Stimulated activated CD4-positive, alpha-beta T cell treated with anti-CD3 and anti-CD28 coated beads, TNF-alpha, amount 100 ng/mL, for 24 hours (primary cell): Measurements from ENCODE around the gene COL24A1.
"Not testable (repeated sequence)": the region's sequence is repeated elsewhere in the genome, so short reads cannot be mapped to it uniquely, and the experiment has no call there.

Experiments used
- DNase-seq, 3 experiments: peaks; one replicate each; pipeline ENCODE4 v3.0.0-alpha.2; 2020; ENCODE audit warnings: low read depth in 3 of 3

Gene COL24A1

GRCh38 chr1:86152887-86153286 lies 3.7 kb downstream of the COL24A1 start:
- DNase-seq, result no peak

DNA sequence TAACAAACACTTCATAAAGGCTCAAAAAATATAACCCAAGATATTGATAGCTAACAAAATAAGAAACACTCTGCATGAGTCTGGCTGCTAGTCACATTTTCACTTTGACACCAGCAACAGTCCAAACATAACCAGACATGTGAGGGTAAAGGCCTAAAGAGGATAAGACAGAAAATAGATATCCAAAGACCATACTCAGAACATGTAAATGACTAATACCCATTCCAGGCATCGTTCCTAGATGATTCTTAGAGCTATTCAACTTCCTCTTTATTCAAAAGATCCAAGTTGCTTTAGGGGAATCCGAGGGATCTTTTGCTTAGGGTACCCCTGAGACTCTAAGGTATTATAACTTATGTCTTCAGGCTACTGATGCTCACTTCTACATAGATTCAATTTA lies 5.1 kb downstream of the COL24A1 start:
- no peak for DNase-seq

GRCh38 chr1:86150553-86151055 lies 6.0 kb downstream of the COL24A1 start:
- no peak for DNase-seq

GRCh38 chr1:86149591-86149990 lies 7.0 kb downstream of the COL24A1 start:
- no peak for DNase-seq

- DNase-seq, result no peak
Observed at GRCh38 chr1:86147755-86148154, 8.8 kb downstream of the COL24A1 start.

- no peak for DNase-seq
Observed at GRCh38 chr1:86146566-86146965, 10.0 kb downstream of the COL24A1 start.

DNA sequence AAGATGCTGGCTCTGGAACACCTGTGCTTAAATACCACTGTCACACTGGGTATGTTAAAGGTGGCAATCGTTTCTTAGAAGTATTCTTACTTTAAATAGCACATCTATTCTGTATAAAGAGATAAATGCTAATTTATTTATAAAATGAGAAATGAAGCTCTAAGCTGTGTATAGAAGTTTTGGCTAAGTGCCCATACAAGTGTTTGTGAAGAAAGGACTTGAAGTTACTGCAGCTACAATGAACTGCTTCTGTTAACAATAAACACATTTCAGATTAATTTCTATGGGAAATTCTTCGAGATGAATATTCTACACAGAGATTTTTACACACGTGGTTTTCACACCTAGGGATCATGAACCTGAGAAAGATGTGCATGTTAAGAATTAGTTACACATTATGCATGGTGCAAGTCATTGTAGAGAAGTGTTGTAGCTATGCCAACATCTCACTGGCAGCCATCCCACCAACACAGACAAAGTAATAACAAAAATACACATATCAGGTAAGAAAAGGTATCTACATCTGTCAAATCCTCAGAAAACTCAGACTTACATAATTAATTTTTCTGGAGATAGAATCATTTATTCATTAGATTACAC lies 16.2 kb downstream of the COL24A1 start:
- no peak for DNase-seq

DNA sequence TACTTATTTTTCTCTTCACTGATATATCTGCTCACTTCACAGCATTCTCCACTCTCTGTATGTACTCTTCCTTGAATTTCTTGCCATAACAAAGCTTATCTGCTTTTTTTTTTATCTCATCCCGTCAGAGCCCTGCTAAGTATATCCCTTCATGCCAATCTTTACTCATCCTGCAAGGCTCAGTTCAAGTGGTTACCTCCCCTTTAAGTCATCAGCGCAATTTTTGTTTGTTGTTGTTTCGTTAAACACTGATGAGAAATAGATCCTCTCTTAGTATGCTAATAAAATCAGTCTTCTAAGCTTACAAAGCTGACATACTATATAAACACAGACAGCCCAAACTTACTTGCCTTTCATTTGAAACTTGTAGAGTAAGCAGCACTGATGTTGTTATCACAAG lies 17.8 kb downstream of the COL24A1 start:
- no peak for DNase-seq

DNA sequence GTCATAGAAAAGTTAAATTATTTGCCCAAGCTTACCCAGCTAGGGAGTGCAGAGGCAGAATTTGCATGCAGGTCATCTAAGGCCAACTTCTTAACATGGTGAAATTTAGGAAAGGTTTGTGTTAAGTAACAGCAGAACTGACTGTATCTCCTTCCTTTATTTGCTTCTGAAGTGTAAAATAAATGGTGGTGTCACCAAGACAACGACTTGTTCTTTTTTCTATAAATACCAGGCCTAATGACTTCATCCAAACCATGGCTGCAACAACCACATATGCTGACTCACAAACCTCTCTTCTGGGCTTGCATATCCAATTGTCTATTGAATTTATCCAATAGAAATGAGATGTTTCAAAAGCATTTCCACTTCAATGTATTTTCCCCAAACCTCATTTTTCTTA lies 19.1 kb downstream of the COL24A1 start:
- DNase-seq, result no peak

DNA sequence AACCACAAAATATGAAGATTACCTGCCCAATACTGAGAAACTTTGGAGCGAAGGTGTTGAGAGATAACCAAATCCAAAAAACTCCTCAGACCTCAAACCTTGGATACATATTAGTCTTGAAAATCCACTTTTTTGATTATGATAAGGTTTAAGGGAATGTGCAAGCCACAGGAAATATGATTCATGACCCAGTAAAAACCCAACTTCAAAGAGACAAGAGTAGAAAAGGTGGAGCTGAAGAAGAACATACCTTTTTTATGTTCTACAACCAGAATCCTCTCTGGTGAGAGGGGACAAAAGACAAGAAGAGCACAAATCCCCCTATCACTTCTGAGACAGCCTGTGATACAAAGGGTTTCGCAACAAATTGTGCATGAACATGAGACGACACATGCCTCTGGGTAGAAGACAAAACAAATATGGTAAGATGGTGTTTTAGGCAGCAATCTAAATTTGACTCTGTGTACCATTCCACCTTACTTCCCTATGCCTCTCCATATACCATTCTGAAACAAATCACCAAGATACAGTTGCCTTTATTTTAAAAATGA lies 37.3 kb downstream of the COL24A1 start:
- no peak for DNase-seq

- DNase-seq, result no peak
Observed at GRCh38 chr1:86114816-86115400, 41.7 kb downstream of the COL24A1 start.

GRCh38 chr1:86114236-86114635 lies 42.3 kb downstream of the COL24A1 start:
- no peak for DNase-seq

GRCh38 chr1:86111590-86111989 lies 45.0 kb downstream of the COL24A1 start:
- DNase-seq, result not testable (repeated sequence)

- DNase-seq, result no peak
Observed at GRCh38 chr1:86110451-86111129, 46.0 kb downstream of the COL24A1 start.

DNA sequence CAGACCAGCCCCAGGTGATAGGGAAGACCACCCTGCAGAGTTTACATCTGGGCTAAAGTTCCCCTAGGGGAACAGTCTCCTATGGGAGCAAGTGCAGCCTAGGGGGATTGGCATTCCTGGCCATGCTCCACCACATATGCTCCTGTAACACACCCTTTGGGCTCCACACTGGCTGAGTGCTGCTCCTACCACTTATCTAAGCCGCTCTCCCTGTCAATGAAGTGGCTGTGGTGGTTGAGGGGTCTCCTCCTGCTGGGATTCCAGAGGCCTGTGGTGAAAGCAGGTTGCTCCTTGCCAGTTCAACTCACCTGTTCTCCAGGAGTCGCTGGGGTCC lies 51.1 kb downstream of the COL24A1 start:
- no peak for DNase-seq

DNA sequence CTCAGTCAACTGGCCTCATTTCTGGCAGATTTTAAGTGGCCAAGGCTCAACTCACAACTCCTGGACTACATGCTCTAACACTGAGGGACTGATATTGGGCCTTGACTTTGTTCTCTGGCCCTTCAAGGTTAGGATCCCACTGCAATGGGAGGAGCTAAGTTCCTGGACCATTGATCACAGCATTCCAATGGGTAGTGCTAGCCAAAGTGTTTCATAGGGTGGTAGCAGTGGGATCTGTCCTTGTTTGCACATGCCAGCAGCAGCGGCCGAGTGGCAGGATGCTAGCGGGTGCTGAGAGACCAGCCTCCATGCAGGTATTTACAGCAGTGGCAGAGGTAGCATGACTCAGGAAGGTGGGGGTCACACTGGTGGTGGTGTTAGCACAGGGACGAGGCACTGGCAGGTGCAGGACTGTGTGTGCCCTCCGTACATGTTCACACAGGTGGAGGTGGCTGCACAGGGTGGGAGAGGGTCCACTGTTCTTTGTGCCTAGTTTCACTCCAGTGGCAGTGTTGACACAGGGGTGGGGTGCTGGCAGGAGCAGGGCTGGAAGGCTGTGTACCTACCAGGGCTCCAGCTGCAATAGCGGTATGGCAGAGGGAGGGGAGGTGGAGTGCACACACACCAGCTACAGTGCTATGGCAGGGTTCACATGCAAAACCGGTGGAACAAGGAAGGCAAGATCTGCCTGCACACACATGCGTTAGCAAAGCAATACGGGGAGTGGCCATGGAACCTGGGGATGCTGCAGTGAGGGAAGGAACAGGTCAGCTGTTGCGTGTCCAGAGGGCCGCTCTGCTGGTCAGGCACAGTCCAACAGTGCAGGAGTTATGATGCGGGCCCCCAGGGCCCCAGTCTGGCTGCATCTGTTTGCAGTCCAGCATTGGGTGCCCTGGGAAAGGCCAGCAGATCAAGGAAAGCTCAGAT lies 51.7 kb downstream of the COL24A1 start:
- DNase-seq, result no peak

DNA sequence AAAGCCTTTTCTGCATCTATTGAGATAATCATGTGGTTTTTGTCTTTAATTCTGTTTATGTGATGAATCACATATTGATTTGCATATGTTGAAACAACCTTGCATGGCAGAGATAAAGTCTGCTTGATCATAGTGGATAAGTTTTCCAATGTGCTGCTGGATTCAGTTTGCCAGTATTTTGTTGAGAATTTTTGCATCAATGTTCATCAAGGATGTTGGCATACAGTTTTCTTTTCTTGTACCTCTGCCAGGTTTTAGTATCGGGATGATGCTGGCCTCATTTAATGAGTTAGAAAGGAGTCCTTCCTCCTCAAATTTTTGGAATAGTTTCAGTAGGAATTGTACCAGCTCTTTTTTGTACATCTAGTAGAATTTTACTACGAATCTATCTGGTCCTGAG lies 55.0 kb downstream of the COL24A1 start:
- no peak for DNase-seq

GRCh38 chr1:86100401-86100800 lies 56.2 kb downstream of the COL24A1 start:
- DNase-seq, result no peak

DNA sequence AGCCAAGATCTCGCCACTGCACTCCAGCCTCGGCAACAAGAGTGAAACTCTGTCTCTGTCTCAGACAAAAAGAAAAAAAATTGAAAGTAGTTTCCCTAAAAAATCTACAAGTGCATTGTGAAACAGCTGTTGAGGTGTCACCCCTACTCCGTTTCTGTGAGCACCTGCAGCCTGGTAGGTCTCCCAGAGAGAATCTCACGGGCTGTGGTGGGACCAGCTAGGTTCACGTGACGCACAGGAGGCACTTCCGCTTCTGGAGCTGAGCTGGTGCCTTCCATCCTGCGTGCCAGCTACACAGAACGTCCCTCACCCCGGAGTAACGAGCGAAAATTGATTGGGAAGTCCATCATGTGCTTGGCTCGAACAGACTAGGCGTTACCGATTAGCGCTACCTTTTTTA lies 66.8 kb downstream of the COL24A1 start:
- no peak for DNase-seq

GRCh38 chr1:86085741-86086409 lies 70.7 kb downstream of the COL24A1 start:
- no peak for DNase-seq

DNA sequence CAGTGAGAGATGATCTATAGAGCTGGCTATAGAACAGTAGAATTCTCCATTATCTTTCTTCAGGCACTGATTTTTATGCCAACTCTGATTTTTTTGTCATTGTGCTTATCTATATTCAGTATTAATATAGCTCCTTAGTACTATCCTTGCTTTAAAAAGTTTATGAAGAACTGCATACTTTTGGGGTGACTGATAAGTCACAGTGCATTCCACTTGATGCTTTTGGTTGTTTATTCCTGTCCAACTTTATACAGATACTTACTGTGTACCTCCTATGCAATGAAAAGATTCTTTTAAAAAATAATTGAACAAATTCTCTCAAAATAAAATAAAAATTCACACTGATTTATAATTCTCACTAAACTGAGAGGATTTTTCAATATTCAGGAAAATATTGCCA lies 71.6 kb downstream of the COL24A1 start:
- DNase-seq, result no peak
